CD4-positive, alpha-beta T cell (primary cell): Measurements from ENCODE around the gene SULT4A1. TPM values are rescaled to one million over a fixed set of nuclear protein-coding genes. Genes with fewer than 3 reads are reported as not detected.

ENCODE experiments used
- ATAC-seq: fragments of 200-7000 bp; cut with Tn5 transposase; one replicate; pipeline ENCODE4 v1.10.0; 2022; ENCODE audit warnings: mild to moderate bottlenecking; ENCODE audit not compliant: poor library complexity
- CTCF ChIA-PET: fragments of 350-600 bp; sonication (Branson Sonifier 250); formaldehyde crosslinking; loops from one replicate; lab custom pipeline; 2021; ENCODE audit warnings: antibody characterized with exemption, inconsistent platforms; lab: Charles Lee
- POLR2A ChIA-PET: fragments of 350-600 bp; sonication (Branson Sonifier 250); formaldehyde crosslinking; loops from one replicate; lab custom pipeline; 2021; ENCODE audit warnings: antibody characterized with exemption, inconsistent platforms; lab: Charles Lee
- DNase-seq, 14 experiments: peaks; one replicate each; pipeline ENCODE4 v3.0.0-alpha.2; 2013 to 2020; ENCODE audit warnings: mixed read lengths in 2 of 14
- H3K27ac ChIP-seq, 2 donors: one replicate each; pipeline versions ENCODE4 v1.5.1 to v1.7.0; 2013; ENCODE audit warnings: low read length in 2 of 2, low read depth in 1 of 2, mild to moderate bottlenecking in 1 of 2
- H3K27me3 ChIP-seq, 2 experiments: 1 replicate in 1 of 2; 2 replicates in 1 of 2; pipeline versions ENCODE4 v1.6.1 to v1.7.0; 2013; ENCODE audit warnings: low read length in 2 of 2, control low read depth in 1 of 2, mild to moderate bottlenecking in 1 of 2, moderate library complexity in 1 of 2; ENCODE audit not compliant: insufficient read depth in 2 of 2, control insufficient read depth in 1 of 2
- H3K36me3 ChIP-seq: one replicate; pipeline ENCODE4 v1.6.1; 2013; ENCODE audit warnings: low read length, control low read depth; ENCODE audit not compliant: insufficient read depth
- H3K4me1 ChIP-seq: one replicate; pipeline ENCODE4 v1.6.1; 2013; ENCODE audit warnings: low read length, control low read depth; ENCODE audit not compliant: insufficient read depth
- H3K4me3 ChIP-seq: one replicate; pipeline ENCODE4 v1.5.1; 2013; ENCODE audit warnings: mild to moderate bottlenecking, low read length, moderate library complexity
- H3K9me3 ChIP-seq, 2 experiments: 1 replicate in 1 of 2; 2 replicates in 1 of 2; pipeline versions ENCODE4 v1.6.1 to v1.7.0; 2013; ENCODE audit warnings: low read length in 2 of 2, mild to moderate bottlenecking in 2 of 2, control low read depth in 1 of 2, moderate library complexity in 1 of 2; ENCODE audit not compliant: control insufficient read depth in 1 of 2, insufficient read depth in 1 of 2
- H3K27ac Mint-ChIP-seq: one replicate; pipeline ENCODE4 v1.8.0; 2020; ENCODE audit warnings: mixed read lengths
- H3K27me3 Mint-ChIP-seq: one replicate; pipeline ENCODE4 v1.8.0; 2021; ENCODE audit warnings: mixed read lengths
- H3K36me3 Mint-ChIP-seq: one replicate; pipeline ENCODE4 v1.8.0; 2021; ENCODE audit warnings: low read depth, mixed read lengths
- H3K4me1 Mint-ChIP-seq: one replicate; pipeline ENCODE4 v1.8.0; 2021; ENCODE audit warnings: low read depth, mixed read lengths
- H3K4me3 Mint-ChIP-seq: one replicate; pipeline ENCODE4 v1.8.0; 2020; ENCODE audit warnings: mild to moderate bottlenecking, mixed read lengths
- H3K9me3 Mint-ChIP-seq: one replicate; pipeline ENCODE4 v1.8.0; 2020; ENCODE audit warnings: mixed read lengths
- intact Hi-C, 2 experiments: fragments of 100-400 bp; cut with DNase I in 1 of 2; cut with micrococcal nuclease in 1 of 2; formaldehyde crosslinking; loops; one replicate each; pipeline versions ENCODE4 v1.15.1 to v1.9.0; 2023 to 2025; cut with DNase I, micrococcal nuclease
- total RNA-seq, 174 experiments: library from RNA in 2 of 174; stranded (reverse) in 2 of 174; gene quantifications; one replicate each; pipeline ENCODE4 v1.2.3 and lab custom pipeline; 2021 to 2026
- TF ChIP-seq, protein P1 (sequence below): fragments of 200-600 bp; IDR thresholded peaks from one replicate; pipeline ENCODE4 v1.8.0; 2022; ENCODE audit warnings: antibody characterized with exemption, mild to moderate bottlenecking

The SULT4A1 gene
- total RNA-seq, 2 experiments from 2014 or later: not detected

GRCh38 chr22:43830931-43831560 lies 31.3 kb downstream of the SULT4A1 start:
- Mint-ChIP-seq H3K4me3 (no peak overlapping the region), H3K36me3 (no peaks in the 10 kb centered on the region), H3K4me1 (no peaks in the 10 kb centered on the region), H3K27me3 (peaks cover 7% of the 10 kb centered on the region), H3K9me3 (no peaks in the 10 kb centered on the region), H3K27ac (no peak overlapping the region)
- Histone ChIP-seq H3K4me1 (no peaks in the 10 kb centered on the region), H3K27ac (no peak overlapping the region), H3K9me3 (no peaks in the 10 kb centered on the region), H3K36me3 (no peaks in the 10 kb centered on the region), H3K27me3 (peaks cover under 1 to 4% of the 10 kb centered on the region in 2 experiments), H3K4me3 (no peak overlapping the region)
- TF ChIP-seq, protein P1, sequence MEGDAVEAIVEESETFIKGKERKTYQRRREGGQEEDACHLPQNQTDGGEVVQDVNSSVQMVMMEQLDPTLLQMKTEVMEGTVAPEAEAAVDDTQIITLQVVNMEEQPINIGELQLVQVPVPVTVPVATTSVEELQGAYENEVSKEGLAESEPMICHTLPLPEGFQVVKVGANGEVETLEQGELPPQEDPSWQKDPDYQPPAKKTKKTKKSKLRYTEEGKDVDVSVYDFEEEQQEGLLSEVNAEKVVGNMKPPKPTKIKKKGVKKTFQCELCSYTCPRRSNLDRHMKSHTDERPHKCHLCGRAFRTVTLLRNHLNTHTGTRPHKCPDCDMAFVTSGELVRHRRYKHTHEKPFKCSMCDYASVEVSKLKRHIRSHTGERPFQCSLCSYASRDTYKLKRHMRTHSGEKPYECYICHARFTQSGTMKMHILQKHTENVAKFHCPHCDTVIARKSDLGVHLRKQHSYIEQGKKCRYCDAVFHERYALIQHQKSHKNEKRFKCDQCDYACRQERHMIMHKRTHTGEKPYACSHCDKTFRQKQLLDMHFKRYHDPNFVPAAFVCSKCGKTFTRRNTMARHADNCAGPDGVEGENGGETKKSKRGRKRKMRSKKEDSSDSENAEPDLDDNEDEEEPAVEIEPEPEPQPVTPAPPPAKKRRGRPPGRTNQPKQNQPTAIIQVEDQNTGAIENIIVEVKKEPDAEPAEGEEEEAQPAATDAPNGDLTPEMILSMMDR: no peak
- intact Hi-C loops: no loop called here
- ATAC-seq (no peak), DNase-seq (no peak)
- ChIA-PET CTCF (no interaction called here), POLR2A (no interaction called here)

DNA sequence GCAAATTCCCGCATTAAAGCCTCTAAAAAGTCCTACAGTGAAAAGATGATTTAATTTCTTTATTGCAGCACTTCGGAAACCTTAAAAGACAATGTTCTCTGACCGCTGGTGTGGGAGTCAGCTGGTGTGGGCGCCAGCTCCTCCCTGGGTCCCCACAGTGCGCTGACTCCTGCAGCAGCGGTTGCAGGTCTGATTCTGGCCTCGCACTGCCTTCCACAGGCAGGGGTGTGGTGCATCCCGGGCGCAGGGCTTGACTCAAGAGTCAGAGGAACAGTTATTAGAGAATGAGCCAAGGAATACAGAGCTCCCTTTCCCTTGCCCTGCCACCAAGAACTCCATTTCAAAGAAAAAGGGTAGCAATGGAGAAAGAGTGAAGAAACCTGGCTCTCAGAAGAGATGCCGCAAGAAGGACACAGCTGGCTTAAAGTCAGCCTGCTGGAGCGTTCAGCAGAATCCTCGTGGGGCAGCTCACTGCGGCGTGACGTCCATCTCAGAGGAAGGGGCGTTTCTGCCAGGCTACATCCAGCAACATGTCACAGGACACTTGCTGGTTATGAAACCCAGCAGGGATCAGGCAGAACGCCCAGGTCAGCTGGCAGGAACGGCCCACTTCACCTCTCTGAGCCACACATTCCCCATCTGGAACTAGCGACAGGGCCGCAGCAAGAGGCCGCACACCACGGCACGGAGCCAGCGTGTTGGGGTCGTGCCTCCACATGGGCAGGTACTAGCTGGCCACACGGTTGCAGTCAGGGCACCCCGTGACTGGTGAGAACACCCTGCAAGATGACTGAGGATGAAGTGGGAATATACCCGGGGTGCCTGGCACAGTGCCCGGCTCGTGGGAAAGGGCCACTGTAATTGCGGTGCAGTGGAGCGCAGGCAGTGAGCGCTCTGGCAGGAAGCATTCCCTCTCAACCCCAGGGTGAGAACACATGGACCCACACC lies 32.1 kb downstream of the SULT4A1 start:
- Mint-ChIP-seq H3K4me1 (no peaks in the 10 kb centered on the region), H3K36me3 (no peaks in the 10 kb centered on the region), H3K9me3 (no peaks in the 10 kb centered on the region), H3K27me3 (peaks cover 11% of the 10 kb centered on the region), H3K4me3 (no peak overlapping the region), H3K27ac (no peak overlapping the region)
- Histone ChIP-seq H3K27me3 (peaks cover 3 to 4% of the 10 kb centered on the region in 2 experiments), H3K27ac (no peak overlapping the region), H3K4me1 (no peaks in the 10 kb centered on the region), H3K4me3 (no peak overlapping the region), H3K9me3 (no peaks in the 10 kb centered on the region), H3K36me3 (no peaks in the 10 kb centered on the region)
- ChIA-PET CTCF (no interaction called here), POLR2A (no interaction called here)
- intact Hi-C loops: no loop called here
- TF ChIP-seq, protein P1: no peak
- no peak for DNase-seq
- ATAC-seq: no peak

DNA sequence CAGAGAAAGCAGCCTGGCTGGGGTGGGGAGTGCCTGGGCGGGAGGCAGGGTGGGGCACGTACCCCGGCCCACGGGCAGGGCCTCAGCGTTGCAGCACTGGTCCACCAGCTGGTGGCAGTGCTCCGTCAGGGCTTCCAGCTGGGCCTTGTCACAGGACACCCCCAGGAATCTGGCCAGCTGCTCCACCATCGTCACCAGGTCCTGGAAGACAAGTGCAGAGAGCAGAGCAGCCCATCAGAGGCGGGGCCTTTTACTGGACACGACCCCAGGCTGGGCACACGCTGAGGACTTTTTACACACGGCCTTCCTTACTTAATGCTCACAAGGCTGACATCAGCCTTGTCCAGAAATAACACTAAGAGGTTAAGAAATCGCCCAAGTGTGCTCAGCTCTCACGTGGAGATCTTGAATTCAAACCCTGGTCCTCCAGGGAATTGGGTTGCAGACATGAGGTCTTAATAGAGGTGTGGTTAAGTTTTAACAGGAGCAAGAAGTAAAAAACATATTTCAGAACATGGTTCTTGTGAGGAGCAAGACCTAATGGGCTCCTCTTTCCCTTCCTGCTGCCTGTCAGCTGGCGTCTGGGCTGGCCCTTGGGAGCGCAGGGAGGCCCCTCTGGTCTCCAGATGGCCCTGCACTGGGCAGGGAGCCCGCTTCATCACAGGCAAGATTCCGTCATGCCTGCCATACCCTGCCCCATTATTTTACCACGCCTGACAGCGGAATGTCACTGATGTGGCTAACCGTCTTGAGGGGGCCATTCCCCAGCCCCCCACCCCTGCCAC lies 33.1 kb downstream of the SULT4A1 start:
- peaks cover 19% of the 10 kb centered on the region for H3K27me3 Mint-ChIP-seq

More for the DNA sequence above, 33.1 kb downstream of the SULT4A1 start:
- H3K9me3 Mint-ChIP-seq: no peaks in the 10 kb centered on the region
- no peak for DNase-seq
- no peak overlapping the region for H3K27ac ChIP-seq
- no peaks in the 10 kb centered on the region for H3K36me3 ChIP-seq
- no peaks in the 10 kb centered on the region for H3K4me1 ChIP-seq
- H3K4me1 Mint-ChIP-seq: no peaks in the 10 kb centered on the region
- CTCF ChIA-PET: no interaction called here
- no peaks in the 10 kb centered on the region for H3K36me3 Mint-ChIP-seq
- intact Hi-C loops: no loop called here
- H3K4me3 ChIP-seq: no peak overlapping the region
- H3K27ac Mint-ChIP-seq: no peak overlapping the region
- H3K27me3 ChIP-seq: peaks cover 3 to 4% of the 10 kb centered on the region in 2 experiments
- ATAC-seq: no peak
- H3K9me3 ChIP-seq: no peaks in the 10 kb centered on the region
- H3K4me3 Mint-ChIP-seq: no peak overlapping the region
- POLR2A ChIA-PET: no interaction called here
- TF ChIP-seq, protein P1: no peak
